Measurements from ENCODE around the gene MCU. TPM values are rescaled to one million over a fixed set of nuclear protein-coding genes. Genes with fewer than 3 reads are reported as not detected.

Gene MCU
- total RNA-seq, 1 donor from 2014 or later: 20.3 TPM

GRCh38 chr10:72841487-72841886 is 149.5 kb downstream of the MCU start:
- Histone ChIP-seq H3K27ac (replicated peaks) (no peak overlapping the region), H3K4me3 (no peak overlapping the region), H3K27me3 (ENCODE audit: low read depth) (no peaks in the 10 kb centered on the region), H3K4me1 (no peaks in the 10 kb centered on the region), H3K36me3 (no peaks in the 10 kb centered on the region), H3K9me3 (replicated peaks) (no peaks in the 10 kb centered on the region)
- DNase-seq: no peak
- TF ChIP-seq, protein P1, sequence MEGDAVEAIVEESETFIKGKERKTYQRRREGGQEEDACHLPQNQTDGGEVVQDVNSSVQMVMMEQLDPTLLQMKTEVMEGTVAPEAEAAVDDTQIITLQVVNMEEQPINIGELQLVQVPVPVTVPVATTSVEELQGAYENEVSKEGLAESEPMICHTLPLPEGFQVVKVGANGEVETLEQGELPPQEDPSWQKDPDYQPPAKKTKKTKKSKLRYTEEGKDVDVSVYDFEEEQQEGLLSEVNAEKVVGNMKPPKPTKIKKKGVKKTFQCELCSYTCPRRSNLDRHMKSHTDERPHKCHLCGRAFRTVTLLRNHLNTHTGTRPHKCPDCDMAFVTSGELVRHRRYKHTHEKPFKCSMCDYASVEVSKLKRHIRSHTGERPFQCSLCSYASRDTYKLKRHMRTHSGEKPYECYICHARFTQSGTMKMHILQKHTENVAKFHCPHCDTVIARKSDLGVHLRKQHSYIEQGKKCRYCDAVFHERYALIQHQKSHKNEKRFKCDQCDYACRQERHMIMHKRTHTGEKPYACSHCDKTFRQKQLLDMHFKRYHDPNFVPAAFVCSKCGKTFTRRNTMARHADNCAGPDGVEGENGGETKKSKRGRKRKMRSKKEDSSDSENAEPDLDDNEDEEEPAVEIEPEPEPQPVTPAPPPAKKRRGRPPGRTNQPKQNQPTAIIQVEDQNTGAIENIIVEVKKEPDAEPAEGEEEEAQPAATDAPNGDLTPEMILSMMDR (IDR thresholded peaks at IDR 0.05; ENCODE audit: borderline replicate concordance): no peak
- intact Hi-C loops (cut with micrococcal nuclease): no loop called here

DNA sequence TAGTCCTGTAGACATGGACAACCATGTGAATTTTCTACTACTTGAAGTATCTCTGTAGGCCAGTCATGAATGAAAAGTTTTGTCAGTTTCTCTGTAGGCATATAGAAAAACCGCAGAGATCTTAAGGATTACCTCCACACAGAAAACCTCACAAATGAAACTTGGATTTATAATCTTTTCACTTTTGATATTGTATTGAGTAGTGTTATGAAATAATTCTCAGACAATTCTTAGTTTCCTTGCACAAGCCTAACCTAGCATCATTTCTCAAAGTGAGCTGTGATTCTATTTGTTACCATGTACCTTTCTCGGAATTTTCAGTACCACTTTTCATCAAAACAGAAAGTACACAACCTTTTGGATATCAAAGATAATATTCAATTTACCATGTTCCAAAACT is 150.2 kb downstream of the MCU start:
- H3K4me1 ChIP-seq: no peaks in the 10 kb centered on the region
- no peaks in the 10 kb centered on the region for H3K36me3 ChIP-seq
- H3K27me3 ChIP-seq (ENCODE audit: low read depth): no peaks in the 10 kb centered on the region
- TF ChIP-seq, protein P1 (IDR thresholded peaks at IDR 0.05; ENCODE audit: borderline replicate concordance): no peak
- no peaks in the 10 kb centered on the region for H3K9me3 ChIP-seq (replicated peaks)
- H3K4me3 ChIP-seq: no peak overlapping the region
- no peak overlapping the region for H3K27ac ChIP-seq (replicated peaks)
- intact Hi-C loops (cut with micrococcal nuclease): no loop called here
- no peak for DNase-seq

- Histone ChIP-seq H3K4me3 (no peak overlapping the region), H3K36me3 (no peaks in the 10 kb centered on the region), H3K27ac (replicated peaks) (no peak overlapping the region), H3K4me1 (no peaks in the 10 kb centered on the region), H3K9me3 (replicated peaks) (peaks cover 4% of the 10 kb centered on the region), H3K27me3 (ENCODE audit: low read depth) (no peaks in the 10 kb centered on the region)
- TF ChIP-seq, protein P1 (IDR thresholded peaks at IDR 0.05; ENCODE audit: borderline replicate concordance): no peak
- intact Hi-C loops (cut with micrococcal nuclease): no loop called here
- DNase-seq: no peak
These were observed 154.3 kb downstream of the MCU start for GRCh38 chr10:72846238-72846637.

- Histone ChIP-seq H3K36me3 (no peaks in the 10 kb centered on the region), H3K27me3 (ENCODE audit: low read depth) (no peaks in the 10 kb centered on the region), H3K27ac (replicated peaks) (no peak overlapping the region), H3K4me1 (no peaks in the 10 kb centered on the region), H3K4me3 (no peak overlapping the region), H3K9me3 (replicated peaks) (peaks cover 10% of the 10 kb centered on the region)
- DNase-seq: no peak
- TF ChIP-seq, protein P1 (IDR thresholded peaks at IDR 0.05; ENCODE audit: borderline replicate concordance): no peak
- intact Hi-C loops (cut with micrococcal nuclease): no loop called here
These were observed 155.7 kb downstream of the MCU start for GRCh38 chr10:72847681-72848080.

DNA sequence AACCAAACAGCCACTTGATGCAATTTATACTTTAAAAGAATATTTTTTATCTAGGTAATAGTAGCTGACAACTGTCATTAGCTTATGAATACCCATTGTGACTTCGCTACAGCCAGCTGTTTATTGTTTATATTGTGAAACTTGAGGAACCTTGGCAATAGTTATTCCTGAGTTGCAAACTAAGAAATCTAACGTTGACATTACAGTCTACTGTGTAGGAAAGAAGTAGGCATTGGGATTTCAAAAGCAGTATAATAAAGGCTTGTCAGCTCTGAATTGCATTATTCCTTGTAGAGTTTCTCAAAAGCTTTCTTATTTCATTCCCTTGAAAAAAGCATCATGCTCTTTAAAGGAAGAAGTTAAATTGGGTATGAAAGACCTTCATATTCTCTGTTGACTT is 158.9 kb downstream of the MCU start:
- DNase-seq: no peak
- H3K4me3 ChIP-seq: no peak overlapping the region
- intact Hi-C loops (cut with micrococcal nuclease): no loop called here
- H3K36me3 ChIP-seq: no peaks in the 10 kb centered on the region
- no peak overlapping the region for H3K27ac ChIP-seq (replicated peaks)
- H3K4me1 ChIP-seq: no peaks in the 10 kb centered on the region
- H3K27me3 ChIP-seq (ENCODE audit: low read depth): no peaks in the 10 kb centered on the region
- H3K9me3 ChIP-seq (replicated peaks): peaks cover 15% of the 10 kb centered on the region
- TF ChIP-seq, protein P1 (IDR thresholded peaks at IDR 0.05; ENCODE audit: borderline replicate concordance): no peak

DNA sequence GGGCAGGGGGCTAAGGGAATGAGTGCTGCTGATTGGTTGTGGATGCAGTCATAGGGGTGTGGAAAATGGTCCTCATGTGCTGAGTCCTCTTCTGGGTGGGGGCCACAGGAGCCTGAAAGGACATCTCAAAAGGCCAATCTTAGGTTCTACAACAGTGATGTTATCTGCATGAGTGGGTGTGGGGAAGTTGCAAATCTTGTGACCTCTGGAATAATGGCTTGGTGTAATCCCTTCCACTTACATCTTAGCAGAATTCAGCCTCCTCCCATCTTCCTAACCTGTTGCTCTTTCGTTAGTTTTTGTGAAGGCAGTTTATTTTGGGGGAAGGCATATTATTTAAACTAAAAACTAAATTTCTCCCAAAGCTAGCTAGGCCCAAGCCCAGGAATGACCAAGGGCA is 159.6 kb downstream of the MCU start:
- H3K4me1 ChIP-seq: no peaks in the 10 kb centered on the region
- TF ChIP-seq, protein P1 (IDR thresholded peaks at IDR 0.05; ENCODE audit: borderline replicate concordance): no peak

More for the DNA sequence above, 159.6 kb downstream of the MCU start:
- Histone ChIP-seq H3K27ac (replicated peaks) (no peak overlapping the region), H3K36me3 (no peaks in the 10 kb centered on the region), H3K4me3 (no peak overlapping the region), H3K9me3 (replicated peaks) (peaks cover 15% of the 10 kb centered on the region), H3K27me3 (ENCODE audit: low read depth) (no peaks in the 10 kb centered on the region)
- DNase-seq: no peak
- intact Hi-C loops (cut with micrococcal nuclease): no loop called here

Measured in left ventricle myocardium inferior (tissue), 1 donor.